Skin epidermis (tissue), 12 donors: ENCODE measurements around the gene UBE2H.
A peak's percentile ranks its signal among the peaks of the same experiment; 100 is the strongest.
"Not testable (repeated sequence)": the region's sequence is repeated elsewhere in the genome, so short reads cannot be mapped to it uniquely, and the experiment has no call there.

Source experiments
- H3K27ac ChIP-seq, 21 experiments: fragments of 200-600 bp; sonication (generic) in 11 of 21; one replicate each; pipeline ENCODE4 v1.5.0; 2020; ENCODE audit warnings: mild to moderate bottlenecking in 3 of 21, inconsistent platforms in 2 of 21, moderate library complexity in 2 of 21
- H3K4me3 ChIP-seq, 7 experiments: fragments of 200-600 bp; sonication (generic) in 2 of 7; one replicate each; pipeline ENCODE4 v1.5.0; 2020; ENCODE audit warnings: inconsistent platforms in 2 of 7, mild to moderate bottlenecking in 2 of 7, moderate library complexity in 1 of 7

The UBE2H gene

DNA sequence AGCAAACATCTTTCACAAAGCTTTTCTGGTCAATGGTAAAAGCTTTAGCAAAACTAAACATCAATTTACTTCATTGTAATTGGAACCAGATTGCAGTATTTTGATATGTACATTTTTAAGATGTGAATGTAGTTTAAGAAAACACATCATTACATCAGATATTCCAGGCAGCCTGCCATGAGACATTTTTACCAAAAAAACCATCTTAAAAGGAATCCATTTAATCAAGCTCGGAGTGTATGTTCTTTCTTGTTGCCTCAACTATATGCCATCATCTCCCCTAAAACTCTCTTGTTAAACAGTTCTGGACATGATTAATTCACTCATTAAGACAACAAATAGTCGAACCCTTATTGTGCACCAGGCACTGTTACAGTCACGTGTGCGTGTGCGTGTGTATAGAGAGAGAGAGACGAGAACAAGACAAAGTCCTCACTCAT lies 97.5 kb downstream of the UBE2H start:
- peak overlapping the region in 6 of 21 experiments; percentile 1 to 74 (median 32) for H3K27ac ChIP-seq
- no peak overlapping the region for H3K4me3 ChIP-seq

DNA sequence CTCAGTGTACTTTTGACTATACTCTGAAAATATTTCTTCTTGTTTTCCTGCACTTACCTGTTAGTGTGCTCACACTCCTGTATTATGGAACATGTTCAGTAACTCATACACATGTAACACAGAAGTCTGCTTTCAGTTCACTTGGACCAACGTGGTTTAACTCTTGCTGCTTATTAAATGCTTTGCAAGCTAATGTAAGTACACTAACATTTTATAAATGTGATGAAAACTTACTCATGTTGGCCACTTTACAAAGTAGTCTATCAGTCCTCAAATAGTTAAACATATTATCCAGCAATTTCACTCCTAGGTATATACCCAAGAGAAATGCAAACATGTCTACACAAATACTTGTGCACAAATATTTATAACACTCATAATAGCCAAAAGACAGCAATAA lies 98.4 kb downstream of the UBE2H start:
- Histone ChIP-seq H3K4me3 (no peak overlapping the region), H3K27ac (peak overlapping the region in 9 of 21 experiments; percentile 2 to 62 (median 45))

DNA sequence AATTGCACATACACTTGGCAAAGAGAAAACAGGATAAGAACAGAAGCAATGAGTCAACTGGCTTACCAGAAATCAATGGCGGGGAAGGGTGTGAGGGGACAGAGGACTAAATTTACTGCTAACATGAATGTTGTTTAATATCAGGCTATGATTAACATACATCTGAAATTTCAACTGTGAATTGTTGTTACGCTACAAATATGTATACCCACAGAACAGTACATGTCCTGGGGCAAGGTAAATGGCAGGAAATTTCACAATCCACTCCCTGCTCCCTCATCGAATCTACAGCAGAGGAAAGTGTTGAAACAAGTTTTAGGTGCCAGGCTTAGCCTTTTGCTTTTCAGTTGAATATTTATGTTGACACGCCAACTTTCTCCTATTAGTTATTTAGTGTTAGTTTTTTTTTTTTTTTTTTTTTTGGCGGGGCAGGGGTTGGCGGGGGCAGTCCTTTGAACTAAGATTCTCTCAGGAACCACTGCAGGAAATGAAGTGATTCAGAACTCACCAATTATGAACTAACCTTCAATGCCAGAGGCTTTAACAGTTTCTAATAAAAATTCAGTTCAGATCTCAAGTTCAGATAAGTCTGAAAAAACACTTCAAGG lies 99.0 kb downstream of the UBE2H start:
- peak overlapping the region in 12 of 21 experiments; percentile 2 to 62 (median 38) for H3K27ac ChIP-seq
- no peak overlapping the region for H3K4me3 ChIP-seq

DNA sequence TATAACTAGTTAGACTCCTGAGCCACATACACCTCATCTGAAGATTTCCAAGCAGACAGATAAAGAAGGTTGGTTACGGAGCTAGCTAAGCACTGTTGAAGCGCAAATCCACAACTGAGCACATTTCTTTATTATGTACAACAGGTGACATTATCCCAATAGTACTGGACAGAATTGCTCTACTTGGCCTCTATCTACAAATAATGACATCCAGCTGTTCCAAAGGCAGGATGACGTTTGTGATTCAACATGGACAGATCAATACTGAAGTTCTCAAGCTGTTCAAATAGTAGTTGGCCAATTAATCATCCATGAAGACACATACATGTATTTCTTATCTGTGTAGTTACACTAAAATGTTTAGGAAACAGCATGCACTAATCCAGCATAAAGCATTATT lies 101.0 kb downstream of the UBE2H start:
- H3K4me3 ChIP-seq = no peak overlapping the region
- H3K27ac ChIP-seq = no peak overlapping the region

GRCh38 chr7:129851174-129851573 lies 101.6 kb downstream of the UBE2H start:
- Histone ChIP-seq H3K27ac (no peak overlapping the region), H3K4me3 (no peak overlapping the region)

- H3K4me3 ChIP-seq = no peak overlapping the region
- no peak overlapping the region for H3K27ac ChIP-seq
These were observed 104.3 kb downstream of the UBE2H start for GRCh38 chr7:129848436-129848835.

GRCh38 chr7:129845972-129846327 lies 106.8 kb downstream of the UBE2H start:
- peak overlapping the region in 3 of 21 experiments; percentile 7 to 8 (median 7) for H3K27ac ChIP-seq
- H3K4me3 ChIP-seq = no peak overlapping the region

DNA sequence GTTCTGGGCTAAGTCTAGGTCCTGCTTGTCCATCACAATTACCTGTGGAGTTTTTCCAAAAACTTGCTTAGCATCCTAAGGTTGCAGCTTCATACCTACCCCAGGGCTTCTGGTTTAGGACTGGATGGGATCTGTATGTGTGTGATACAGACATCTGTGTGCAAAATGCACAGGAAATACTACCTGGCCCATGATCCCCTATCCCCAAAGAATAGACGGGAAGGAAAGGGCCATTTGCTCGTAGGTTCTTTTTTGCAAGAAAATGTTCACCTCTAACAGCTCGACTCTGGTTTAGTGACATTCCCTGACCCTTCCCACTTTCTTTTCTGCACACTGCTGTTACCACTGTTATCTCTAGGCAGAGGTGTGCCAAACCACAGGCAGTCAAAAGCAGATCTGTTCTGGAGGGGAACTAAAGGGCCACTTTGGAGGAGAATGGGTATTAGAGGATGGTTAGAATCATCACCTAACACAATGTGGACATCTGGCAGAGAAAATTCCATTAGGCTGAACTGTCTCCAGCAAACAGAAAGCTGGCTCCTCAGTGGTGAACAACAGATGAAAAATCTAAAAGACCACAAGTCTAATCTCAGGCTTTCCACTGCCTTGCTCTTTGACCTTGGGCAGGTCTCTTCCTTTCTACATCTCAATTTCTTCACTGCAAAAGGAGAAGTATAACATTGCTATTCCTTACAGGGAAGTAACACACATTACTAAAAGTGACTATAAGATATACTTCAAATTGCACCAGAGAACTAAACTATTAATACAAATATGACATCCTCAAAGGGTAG lies 107.4 kb downstream of the UBE2H start:
- Histone ChIP-seq H3K4me3 (no peak overlapping the region), H3K27ac (peak overlapping the region in 4 of 21 experiments; percentile 5 to 8 (median 7))

DNA sequence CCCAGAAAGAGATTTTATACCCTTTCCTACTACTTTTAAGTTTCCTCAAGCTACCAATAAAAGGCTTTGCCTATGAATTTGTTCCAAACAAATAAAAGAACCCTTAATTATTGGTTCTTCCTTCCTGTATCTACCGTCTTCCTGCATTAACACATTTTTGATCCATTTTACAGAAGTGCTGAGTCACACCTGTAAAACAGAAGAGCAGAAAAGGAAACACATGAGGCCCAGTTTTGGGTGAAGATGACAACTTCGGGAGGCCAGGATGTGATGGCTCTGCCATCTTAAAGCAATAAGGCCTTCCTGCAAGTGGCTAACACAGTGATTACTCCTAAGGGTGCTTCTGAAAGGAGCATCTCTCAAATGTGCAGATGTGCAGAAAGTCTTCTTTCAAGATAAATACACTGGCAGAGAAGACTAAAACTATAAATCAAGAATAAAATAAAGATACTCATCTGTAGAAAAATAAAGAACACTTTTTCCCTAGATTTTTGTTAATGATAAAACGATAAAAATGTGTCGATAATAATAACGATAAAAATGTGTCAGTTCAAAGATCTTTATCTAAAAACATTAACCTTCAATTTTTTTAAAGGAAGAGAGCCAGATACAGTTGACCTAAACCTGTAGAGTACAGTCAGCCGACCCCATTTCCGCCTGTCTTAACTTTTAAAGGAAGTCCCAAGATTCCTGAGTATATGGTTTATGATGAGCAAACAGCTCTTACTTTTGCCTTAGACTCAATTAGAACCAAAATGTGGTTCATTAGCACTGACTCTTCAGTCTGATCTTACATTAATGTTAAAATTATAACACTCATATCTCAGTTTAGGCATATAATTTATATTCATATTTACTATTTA lies 108.6 kb downstream of the UBE2H start:
- no peak overlapping the region for H3K4me3 ChIP-seq
- H3K27ac ChIP-seq = no peak overlapping the region

DNA sequence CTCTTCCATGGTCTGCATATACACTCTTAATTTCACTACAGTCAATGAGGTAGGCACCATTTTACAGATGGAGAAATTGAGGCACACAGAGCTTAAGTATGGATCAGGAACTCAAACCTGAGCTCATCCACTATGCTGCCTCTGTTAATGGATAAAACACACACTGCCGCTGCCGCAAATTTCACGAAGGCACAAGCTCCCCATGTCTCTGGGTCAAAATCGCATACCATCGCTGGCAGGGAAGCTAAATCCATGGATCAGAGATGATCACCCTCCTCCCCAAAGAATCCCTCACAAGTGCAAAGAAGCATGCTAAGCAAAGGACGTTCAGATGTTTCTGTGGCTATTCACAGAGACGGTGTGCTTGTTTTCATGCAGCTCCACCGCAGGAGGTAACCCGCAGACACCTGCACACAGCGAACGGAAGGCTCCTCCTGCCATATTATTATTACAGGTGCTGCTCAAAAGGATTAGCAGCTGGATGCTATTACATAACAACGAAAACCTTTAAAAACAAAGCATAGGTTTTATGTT lies 109.3 kb downstream of the UBE2H start:
- H3K4me3 ChIP-seq = no peak overlapping the region
- no peak overlapping the region for H3K27ac ChIP-seq

DNA sequence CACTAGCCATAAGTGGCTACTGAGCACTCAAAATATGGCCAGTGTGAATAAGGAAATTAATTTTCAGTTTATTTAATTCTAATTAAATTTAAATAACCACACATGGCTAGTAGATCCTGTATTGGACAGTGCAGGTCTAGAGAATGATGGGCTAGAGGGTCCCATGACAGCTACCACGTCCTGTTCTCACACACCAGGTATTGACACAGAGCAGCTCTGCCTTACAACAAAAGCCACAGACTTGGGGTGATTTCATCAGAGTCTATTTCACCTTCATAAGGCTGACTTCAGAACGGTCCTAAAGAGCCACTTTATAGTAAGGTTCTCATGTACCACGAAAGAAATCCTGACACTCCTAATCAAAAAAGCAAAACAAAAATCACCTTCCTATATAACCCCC lies 111.3 kb downstream of the UBE2H start:
- no peak overlapping the region for H3K4me3 ChIP-seq
- peak overlapping the region in 1 of 21 experiments; percentile 6 for H3K27ac ChIP-seq

DNA sequence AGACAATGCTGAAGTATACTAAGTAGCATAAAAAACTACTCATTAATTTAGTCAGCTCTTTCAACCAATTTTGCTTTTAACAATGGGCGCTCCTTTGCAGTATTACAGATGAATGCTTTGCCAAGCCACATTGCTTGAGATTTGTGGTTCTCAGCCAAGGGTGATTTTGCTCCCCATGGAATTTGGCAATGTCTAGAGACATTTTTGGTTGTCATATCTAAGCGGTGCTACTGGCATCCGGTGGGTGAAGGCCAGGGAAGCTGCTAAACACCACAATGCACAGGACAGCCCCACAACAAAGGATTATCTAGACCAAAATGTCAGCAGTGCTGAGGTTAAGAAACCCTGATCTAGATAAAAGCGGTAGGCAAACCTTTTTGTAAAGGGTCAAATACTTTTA lies 112.0 kb downstream of the UBE2H start:
- peak overlapping the region in 1 of 21 experiments; percentile 6 for H3K27ac ChIP-seq
- no peak overlapping the region for H3K4me3 ChIP-seq

DNA sequence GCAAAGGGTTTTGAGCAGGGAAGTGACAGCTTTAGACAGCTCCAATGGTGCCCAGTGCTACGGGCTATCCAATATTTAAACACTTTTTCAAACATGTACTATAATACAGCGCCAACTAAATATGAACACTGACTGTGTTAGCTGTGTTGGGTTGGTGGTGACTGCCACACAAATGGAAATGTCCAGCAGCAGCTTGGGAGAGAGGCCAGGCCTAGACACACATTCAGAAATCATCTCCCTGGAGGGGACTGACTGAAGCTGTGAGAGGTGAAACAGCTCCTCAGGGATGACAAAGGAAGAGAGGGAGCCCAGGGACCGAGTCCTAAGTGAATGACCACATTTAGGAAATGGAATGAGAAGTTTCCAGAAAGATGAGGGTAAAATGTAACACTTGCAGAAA lies 115.8 kb downstream of the UBE2H start:
- Histone ChIP-seq H3K27ac (no peak overlapping the region), H3K4me3 (no peak overlapping the region)

GRCh38 chr7:129835569-129835968 lies 117.2 kb downstream of the UBE2H start:
- Histone ChIP-seq H3K4me3 (no peak overlapping the region), H3K27ac (peak overlapping the region in 1 of 21 experiments; percentile 10)

GRCh38 chr7:129833353-129833752 lies 119.4 kb downstream of the UBE2H start:
- H3K27ac ChIP-seq, H3K4me3 ChIP-seq: not testable (repeated sequence)

DNA sequence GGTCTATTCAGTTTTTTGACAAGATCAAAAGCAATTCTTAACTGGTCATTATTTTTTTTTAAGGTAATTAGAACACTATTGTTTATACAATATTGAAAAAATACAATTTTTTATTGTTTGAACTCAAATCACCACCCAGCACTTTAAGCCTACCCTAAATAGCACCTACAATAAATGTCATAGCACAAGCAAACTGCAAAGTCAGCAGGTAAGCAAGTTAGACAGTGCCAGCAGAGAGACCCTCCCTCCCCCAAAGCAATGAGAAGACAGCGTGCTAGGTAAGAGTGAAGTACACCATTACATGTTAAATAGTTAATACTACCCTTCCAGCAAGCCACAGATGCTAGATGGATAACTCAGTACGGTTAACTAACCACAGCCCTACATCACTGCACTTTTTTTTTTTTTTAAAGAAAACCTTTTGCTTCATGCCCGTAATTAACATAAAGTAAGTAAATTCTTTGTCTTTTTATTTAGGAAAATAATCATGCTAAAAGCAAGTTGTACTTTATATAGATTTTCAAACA lies 120.0 kb downstream of the UBE2H start:
- Histone ChIP-seq H3K4me3 (no peak overlapping the region), H3K27ac (no peak overlapping the region)

DNA sequence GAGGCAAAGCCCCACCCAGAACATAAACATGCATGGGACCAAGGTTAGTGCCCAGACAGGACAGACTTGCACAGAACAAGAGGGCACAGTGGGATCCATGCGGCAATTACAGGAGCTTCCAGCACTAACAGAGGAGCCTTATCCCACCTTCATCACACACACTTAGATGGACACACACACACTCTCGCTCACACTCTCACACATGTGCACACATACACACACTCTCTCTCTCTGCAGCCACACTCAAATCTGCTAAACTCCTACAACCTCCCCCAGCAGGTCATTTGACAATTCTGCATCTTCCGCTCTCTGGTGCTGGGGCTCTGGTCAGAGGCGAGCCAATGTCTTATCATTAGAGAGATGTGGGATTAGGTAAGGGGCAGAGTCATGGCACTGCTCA lies 120.5 kb downstream of the UBE2H start:
- Histone ChIP-seq H3K27ac (peak overlapping the region in 1 of 21 experiments; percentile 14), H3K4me3 (no peak overlapping the region)

DNA sequence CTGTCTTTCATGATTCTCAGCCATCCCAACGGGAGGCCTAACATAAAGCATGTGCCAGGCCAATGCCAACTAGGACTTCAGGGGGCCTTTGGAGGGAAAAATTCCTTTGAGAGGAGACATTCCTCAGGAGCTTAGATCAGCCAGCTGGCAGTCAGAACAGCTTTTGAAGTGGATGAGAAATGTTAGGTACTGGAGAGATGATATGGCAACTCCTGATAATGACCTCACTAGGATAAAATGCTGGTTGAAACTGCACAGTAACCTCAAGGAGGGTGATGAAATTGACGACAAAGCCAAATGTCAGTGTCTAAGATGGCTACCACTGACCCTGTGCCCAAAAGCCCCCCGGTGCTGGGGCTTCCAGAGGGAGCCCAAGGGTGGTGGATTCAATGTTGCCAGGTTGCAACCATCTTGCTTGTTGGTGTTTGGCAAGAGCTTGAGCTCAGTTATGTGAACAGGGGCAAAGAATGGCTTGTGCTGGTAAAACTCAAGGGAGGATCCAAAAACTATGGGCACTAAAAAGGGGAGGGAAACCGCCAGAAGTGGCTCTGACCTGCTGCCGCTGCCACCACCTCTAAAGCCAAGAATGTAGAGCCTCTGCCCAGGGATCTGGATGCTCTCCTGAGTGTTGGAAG lies 121.2 kb downstream of the UBE2H start:
- peak overlapping the region in 4 of 21 experiments; percentile 8 to 22 (median 12) for H3K27ac ChIP-seq

DNA sequence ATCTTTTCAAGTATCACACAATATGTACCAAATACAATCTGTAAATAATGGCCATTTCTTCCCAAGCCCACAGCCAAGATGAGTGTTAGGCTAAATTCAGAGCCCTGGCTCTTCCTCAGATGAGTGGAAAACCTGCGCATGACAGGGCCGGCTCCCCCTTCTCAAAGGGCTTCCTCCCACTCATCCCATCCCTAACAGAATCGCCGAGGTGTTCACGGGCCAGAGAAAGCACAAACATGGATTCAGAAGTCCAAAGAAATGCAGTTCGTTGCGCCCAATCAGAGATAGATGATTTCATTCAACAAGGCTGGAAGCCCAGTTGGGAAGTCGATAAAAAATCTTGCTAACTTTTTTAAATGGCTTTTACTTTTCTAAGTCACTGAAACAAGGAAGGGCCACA lies 121.8 kb downstream of the UBE2H start:
- H3K27ac ChIP-seq = peak overlapping the region in 5 of 21 experiments; percentile 8 to 71 (median 22)
- H3K4me3 ChIP-seq = no peak overlapping the region

More for the DNA sequence above, 121.2 kb downstream of the UBE2H start:
- H3K4me3 ChIP-seq = no peak overlapping the region
